Thoracic aorta (tissue), 2 donors: ENCODE measurements around the gene RACK1. TPM values are rescaled to one million over a fixed set of nuclear protein-coding genes. Genes with fewer than 3 reads are reported as not detected.
"Not testable (repeated sequence)": the region's sequence is repeated elsewhere in the genome, so short reads cannot be mapped to it uniquely, and the experiment has no call there.

Experiments used
- ATAC-seq: fragments of 150-250 bp; one replicate; pipeline ENCODE4 v1.8.0; 2017; ENCODE audit warnings: low read depth; ENCODE audit not compliant: insufficient number of reproducible peaks, low FRiP score
- DNase-seq: peaks from one replicate; pipeline ENCODE4 v3.0.0-alpha.2; 2020; ENCODE audit warnings: low spot score
- H3K27ac ChIP-seq, 2 donors: fragments of 200-600 bp; sonication (generic); 1 replicate in 1 of 2; 2 replicates in 1 of 2; pipeline ENCODE4 v1.5.1; 2016; ENCODE audit warnings: mild to moderate bottlenecking in 2 of 2, moderate library complexity in 2 of 2
- H3K27me3 ChIP-seq: fragments of 200-600 bp; sonication (generic); replicated peaks from 2 replicates; pipeline ENCODE4 v1.6.0; 2016; ENCODE audit warnings: mild to moderate bottlenecking; ENCODE audit not compliant: insufficient read depth
- H3K36me3 ChIP-seq: fragments of 200-600 bp; sonication (generic); one replicate; pipeline ENCODE4 v1.5.1; 2016
- H3K4me1 ChIP-seq, 2 donors: fragments of 200-600 bp; sonication (generic); 1 replicate in 1 of 2; 2 replicates in 1 of 2; pipeline versions ENCODE4 v1.5.1 to v1.6.0; 2016; ENCODE audit warnings: low read depth in 2 of 2, mild to moderate bottlenecking in 1 of 2; ENCODE audit not compliant: control insufficient read depth in 1 of 2
- H3K4me3 ChIP-seq: fragments of 200-600 bp; sonication (generic); 2 replicates; pipeline ENCODE4 v1.5.1; 2016; ENCODE audit warnings: mild to moderate bottlenecking
- H3K9me3 ChIP-seq: fragments of 200-600 bp; sonication (generic); 2 replicates; pipeline ENCODE4 v1.5.1; 2016
- CTCF ChIP-seq: fragments of 200-600 bp; sonication (generic); IDR thresholded peaks from one replicate; pipeline ENCODE4 v1.5.1; 2019; ENCODE audit warnings: antibody characterized with exemption
- total RNA-seq, 2 donors: library from RNA; depleted of rRNA; stranded (reverse); fragments of >200 nt; gene quantifications; one replicate each; pipeline versions ENCODE4 v1.1.0 to v1.2.3, GENCODE V29; 2016

The RACK1 gene
- total RNA-seq, 2 donors from 2014 or later, result 1,534 to 1,629 TPM

DNA sequence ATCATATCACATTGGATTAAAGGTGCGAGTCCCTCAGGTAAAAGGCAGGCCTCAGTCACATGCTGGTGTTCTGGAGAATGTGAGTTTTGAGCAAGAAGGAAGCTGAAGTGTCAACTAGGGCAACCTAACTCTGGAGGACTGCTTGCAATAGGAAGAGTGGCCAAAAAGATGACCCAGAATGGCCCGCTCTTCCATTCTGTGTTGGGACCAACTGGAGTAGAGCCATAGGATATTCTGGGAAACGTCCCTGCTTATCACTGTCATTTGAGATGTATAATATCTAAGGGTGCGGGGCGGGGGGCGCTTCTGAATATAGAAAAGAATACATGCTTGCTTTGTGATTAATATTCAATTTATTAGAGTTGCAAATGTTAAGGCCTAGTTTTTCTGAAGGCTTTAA is 31.6 kb downstream of the RACK1 start:
- Histone ChIP-seq H3K36me3 (no peaks in the 10 kb centered on the region), H3K27me3 (no peaks in the 10 kb centered on the region), H3K4me3 (no peak overlapping the region), H3K4me1 (peaks cover 5 to 9% of the 10 kb centered on the region in 2 donors), H3K27ac (no peak overlapping the region), H3K9me3 (no peaks in the 10 kb centered on the region)
- DNase-seq (no peak), ATAC-seq (no peak)
- no peak for TF ChIP-seq CTCF

DNA sequence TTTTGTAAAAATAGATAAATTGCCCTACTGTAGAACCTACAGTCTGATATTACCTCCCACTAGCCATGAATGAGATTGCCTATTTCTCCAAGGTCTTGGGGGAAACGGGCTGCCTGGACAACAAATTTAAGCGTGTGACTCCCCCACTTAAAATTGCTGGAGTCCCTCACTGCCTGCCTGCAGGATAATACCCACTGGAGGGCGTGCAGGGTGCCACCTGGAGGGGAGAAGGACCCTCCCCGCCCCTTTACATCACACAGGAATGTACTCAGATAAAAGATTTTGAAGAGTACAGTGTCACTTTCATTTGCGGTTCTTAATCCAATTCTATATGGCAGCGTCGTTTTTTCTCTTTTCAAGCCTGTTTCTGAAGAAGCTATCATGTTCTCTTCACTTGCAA is 32.5 kb downstream of the RACK1 start:
- DNase-seq (no peak), ATAC-seq (no peak)
- peaks cover 6 to 7% of the 10 kb centered on the region in 2 donors for H3K4me1 ChIP-seq
- H3K27me3 ChIP-seq, result no peaks in the 10 kb centered on the region
- no peak overlapping the region for H3K27ac ChIP-seq
- H3K36me3 ChIP-seq, result no peaks in the 10 kb centered on the region
- no peak overlapping the region for H3K4me3 ChIP-seq
- no peaks in the 10 kb centered on the region for H3K9me3 ChIP-seq
- TF ChIP-seq CTCF, result no peak

GRCh38 chr5:181210698-181211097 is 33.0 kb downstream of the RACK1 start:
- ATAC-seq, DNase-seq, H3K27me3 ChIP-seq, H3K27ac ChIP-seq, H3K9me3 ChIP-seq, H3K4me3 ChIP-seq, H3K36me3 ChIP-seq: not testable (repeated sequence)
- peaks cover 8 to 11% of the 10 kb centered on the region in 2 donors for H3K4me1 ChIP-seq

GRCh38 chr5:181210148-181210547 is 33.6 kb downstream of the RACK1 start:
- not testable (repeated sequence) for H3K9me3 ChIP-seq, H3K4me3 ChIP-seq, H3K27ac ChIP-seq, DNase-seq, H3K27me3 ChIP-seq, H3K36me3 ChIP-seq, ATAC-seq
- peaks cover 13 to 14% of the 10 kb centered on the region in 2 donors for H3K4me1 ChIP-seq

DNA sequence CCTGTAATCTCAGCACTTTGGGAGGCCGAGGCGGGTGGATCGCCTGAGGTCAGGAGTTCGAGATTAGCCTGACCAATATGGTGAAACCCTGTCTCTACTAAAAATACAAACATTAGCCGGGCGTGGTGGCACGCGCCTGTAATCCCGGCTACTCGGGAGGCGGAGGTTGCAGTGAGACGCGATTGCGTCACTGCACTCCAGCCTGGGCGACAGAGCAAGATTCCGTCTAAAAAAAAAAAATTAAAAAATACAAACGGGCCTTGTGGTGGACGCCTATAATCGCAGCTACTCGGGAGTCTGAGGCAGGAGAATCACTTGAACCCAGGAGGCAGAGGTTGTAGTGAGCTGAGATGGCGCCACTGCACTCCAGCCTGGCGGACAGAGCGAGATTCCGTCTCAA is 34.7 kb downstream of the RACK1 start:
- not testable (repeated sequence) for H3K4me3 ChIP-seq, H3K27me3 ChIP-seq, H3K36me3 ChIP-seq, ATAC-seq, H3K27ac ChIP-seq, DNase-seq, H3K9me3 ChIP-seq
- H3K4me1 ChIP-seq, result peaks cover 14 to 23% of the 10 kb centered on the region in 2 donors

DNA sequence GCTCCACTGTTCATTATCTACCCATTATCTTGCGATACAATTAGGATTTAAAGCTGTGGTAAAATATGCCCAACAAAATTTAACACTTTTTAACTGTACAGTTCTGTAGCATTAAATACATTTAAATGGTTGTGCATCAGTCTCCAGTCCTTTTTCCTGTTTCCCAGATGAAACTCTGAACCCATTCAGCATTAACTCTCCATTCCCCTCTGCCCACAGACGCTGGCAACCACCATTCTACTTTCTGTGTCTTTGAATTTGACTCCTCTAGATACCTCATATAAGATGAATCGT is 35.8 kb downstream of the RACK1 start:
- DNase-seq (no peak), ATAC-seq (no peak)
- Histone ChIP-seq H3K4me1 (peaks cover 18 to 27% of the 10 kb centered on the region in 2 donors), H3K27ac (peak overlapping the region in 1 of 2 donors; percentile 89), H3K27me3 (no peaks in the 10 kb centered on the region), H3K4me3 (peak overlapping the region; percentile 89), H3K36me3 (no peaks in the 10 kb centered on the region), H3K9me3 (no peaks in the 10 kb centered on the region)
- TF ChIP-seq CTCF, result no peak

DNA sequence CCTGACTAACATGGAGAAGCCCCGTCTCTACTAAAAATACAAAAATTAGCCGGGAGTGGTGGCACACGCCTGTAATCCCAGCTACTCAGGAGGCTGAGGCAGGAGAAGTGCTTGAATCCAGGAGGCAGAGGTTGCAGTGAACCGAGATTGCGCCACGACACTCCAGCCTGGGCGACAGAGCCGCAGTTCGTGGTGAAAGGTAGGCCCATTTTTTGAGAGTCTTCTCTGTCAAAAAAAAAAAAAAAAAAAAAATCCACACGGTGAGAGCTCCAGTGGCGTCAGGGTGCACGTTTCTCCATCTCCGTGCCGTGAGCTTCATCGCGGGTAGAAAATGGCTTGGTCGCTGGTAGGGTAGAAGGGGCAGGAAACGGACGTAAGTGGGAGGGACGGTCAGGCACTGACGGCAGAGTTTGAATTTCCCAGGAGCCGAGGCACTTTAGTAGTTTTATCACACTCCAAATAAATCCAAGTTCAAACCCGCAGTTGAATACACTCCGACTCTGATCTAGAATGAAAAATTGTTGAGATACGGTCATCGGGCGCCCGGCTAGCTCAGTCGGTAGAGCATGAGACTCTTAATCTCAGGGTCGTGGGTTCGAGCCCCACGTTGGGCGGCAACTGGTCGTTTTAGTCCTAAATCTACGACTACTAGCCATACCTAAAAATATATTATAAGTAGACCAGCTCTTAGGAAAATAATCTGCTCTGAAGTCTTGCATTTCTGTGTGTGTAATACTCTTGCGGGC is 36.3 kb downstream of the RACK1 start:
- Histone ChIP-seq H3K4me1 (peaks cover 18 to 27% of the 10 kb centered on the region in 2 donors), H3K36me3 (no peaks in the 10 kb centered on the region), H3K9me3 (no peaks in the 10 kb centered on the region), H3K4me3 (peak overlapping the region; percentile 89), H3K27ac (peak overlapping the region; percentile 89), H3K27me3 (no peaks in the 10 kb centered on the region)
- DNase-seq (no peak), ATAC-seq (peak; percentile 40)
- TF ChIP-seq CTCF, result no peak
